ENCODE results near the gene COL12A1. TPM values are rescaled to one million over a fixed set of nuclear protein-coding genes. Genes with fewer than 3 reads are reported as not detected.

The COL12A1 gene
- polyA plus RNA-seq, 1 donor from 2014 or later, result 0.63 TPM

DNA sequence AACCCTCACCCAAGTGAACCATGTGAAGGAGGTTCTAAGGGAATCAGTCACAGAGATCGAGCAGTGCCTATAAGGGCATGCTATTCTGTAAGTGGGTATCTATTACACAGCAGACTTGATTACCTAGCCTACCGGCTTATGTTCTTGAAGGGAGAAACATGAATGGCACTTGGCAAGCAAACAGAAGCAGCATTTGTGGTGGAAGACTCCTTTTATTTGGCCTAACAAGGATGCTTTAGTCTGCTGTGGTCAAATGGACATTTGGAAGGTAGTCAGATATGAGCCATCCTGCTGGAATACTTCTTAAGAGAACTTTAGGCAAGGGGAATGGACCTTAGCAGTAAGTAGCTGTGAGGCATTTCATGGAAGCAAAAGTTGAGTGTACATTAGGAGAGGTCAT is 126.3 kb downstream of the COL12A1 start:
- no peaks in the 10 kb centered on the region for H3K9me3 ChIP-seq (ENCODE audit: low read length)
- H3F3A ChIP-seq (ENCODE audit: insufficient read depth, low read length, poor library complexity, severe bottlenecking), result no peaks in the 10 kb centered on the region
- no peak overlapping the region for H3K9ac ChIP-seq (ENCODE audit: low read length)
- H3K4me3 ChIP-seq (ENCODE audit: low read length), result no peak overlapping the region
- no peak overlapping the region for H2AFZ ChIP-seq (ENCODE audit: low read depth, low read length)
- H4K20me1 ChIP-seq (ENCODE audit: insufficient read depth), result no peaks in the 10 kb centered on the region
- TF ChIP-seq, protein P1, sequence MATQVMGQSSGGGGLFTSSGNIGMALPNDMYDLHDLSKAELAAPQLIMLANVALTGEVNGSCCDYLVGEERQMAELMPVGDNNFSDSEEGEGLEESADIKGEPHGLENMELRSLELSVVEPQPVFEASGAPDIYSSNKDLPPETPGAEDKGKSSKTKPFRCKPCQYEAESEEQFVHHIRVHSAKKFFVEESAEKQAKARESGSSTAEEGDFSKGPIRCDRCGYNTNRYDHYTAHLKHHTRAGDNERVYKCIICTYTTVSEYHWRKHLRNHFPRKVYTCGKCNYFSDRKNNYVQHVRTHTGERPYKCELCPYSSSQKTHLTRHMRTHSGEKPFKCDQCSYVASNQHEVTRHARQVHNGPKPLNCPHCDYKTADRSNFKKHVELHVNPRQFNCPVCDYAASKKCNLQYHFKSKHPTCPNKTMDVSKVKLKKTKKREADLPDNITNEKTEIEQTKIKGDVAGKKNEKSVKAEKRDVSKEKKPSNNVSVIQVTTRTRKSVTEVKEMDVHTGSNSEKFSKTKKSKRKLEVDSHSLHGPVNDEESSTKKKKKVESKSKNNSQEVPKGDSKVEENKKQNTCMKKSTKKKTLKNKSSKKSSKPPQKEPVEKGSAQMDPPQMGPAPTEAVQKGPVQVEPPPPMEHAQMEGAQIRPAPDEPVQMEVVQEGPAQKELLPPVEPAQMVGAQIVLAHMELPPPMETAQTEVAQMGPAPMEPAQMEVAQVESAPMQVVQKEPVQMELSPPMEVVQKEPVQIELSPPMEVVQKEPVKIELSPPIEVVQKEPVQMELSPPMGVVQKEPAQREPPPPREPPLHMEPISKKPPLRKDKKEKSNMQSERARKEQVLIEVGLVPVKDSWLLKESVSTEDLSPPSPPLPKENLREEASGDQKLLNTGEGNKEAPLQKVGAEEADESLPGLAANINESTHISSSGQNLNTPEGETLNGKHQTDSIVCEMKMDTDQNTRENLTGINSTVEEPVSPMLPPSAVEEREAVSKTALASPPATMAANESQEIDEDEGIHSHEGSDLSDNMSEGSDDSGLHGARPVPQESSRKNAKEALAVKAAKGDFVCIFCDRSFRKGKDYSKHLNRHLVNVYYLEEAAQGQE (IDR thresholded peaks at IDR 0.05; ENCODE audit: borderline replicate concordance), result no peak
- TF ChIP-seq SMC3 (conservative IDR thresholded peaks at IDR 0.05; ENCODE audit: poor library complexity) (no peak), TAF1 (IDR thresholded peaks at IDR 0.05; ENCODE audit: low read depth) (no peak), RAD21 (conservative IDR thresholded peaks at IDR 0.05) (no peak), POLR2AphosphoS5 (IDR thresholded peaks at IDR 0.05) (no peak), EP300 (conservative IDR thresholded peaks at IDR 0.05; ENCODE audit: poor library complexity, severe bottlenecking) (no peak), EZH2 (IDR thresholded peaks at IDR 0.05; ENCODE audit: borderline replicate concordance, insufficient read depth, low read length, poor library complexity, severe bottlenecking) (no peak), MXI1 (conservative IDR thresholded peaks at IDR 0.05; ENCODE audit: poor library complexity, severe bottlenecking) (no peak)
- TF ChIP-seq, protein P2, sequence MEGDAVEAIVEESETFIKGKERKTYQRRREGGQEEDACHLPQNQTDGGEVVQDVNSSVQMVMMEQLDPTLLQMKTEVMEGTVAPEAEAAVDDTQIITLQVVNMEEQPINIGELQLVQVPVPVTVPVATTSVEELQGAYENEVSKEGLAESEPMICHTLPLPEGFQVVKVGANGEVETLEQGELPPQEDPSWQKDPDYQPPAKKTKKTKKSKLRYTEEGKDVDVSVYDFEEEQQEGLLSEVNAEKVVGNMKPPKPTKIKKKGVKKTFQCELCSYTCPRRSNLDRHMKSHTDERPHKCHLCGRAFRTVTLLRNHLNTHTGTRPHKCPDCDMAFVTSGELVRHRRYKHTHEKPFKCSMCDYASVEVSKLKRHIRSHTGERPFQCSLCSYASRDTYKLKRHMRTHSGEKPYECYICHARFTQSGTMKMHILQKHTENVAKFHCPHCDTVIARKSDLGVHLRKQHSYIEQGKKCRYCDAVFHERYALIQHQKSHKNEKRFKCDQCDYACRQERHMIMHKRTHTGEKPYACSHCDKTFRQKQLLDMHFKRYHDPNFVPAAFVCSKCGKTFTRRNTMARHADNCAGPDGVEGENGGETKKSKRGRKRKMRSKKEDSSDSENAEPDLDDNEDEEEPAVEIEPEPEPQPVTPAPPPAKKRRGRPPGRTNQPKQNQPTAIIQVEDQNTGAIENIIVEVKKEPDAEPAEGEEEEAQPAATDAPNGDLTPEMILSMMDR (IDR thresholded peaks at IDR 0.05; ENCODE audit: poor library complexity, severe bottlenecking), result no peak
- no peak overlapping the region for H3K27ac ChIP-seq (ENCODE audit: low read length)
- H3K79me2 ChIP-seq (replicated peaks; ENCODE audit: insufficient read depth, low read length), result no peaks in the 10 kb centered on the region
- H3K36me3 ChIP-seq (ENCODE audit: insufficient read depth, low read length), result no peaks in the 10 kb centered on the region
- no peaks in the 10 kb centered on the region for H3K27me3 ChIP-seq (ENCODE audit: insufficient read depth, low read depth, low read length)
- no peaks in the 10 kb centered on the region for H3K9me2 ChIP-seq (ENCODE audit: insufficient read depth, low read length)
- no peak overlapping the region for H3K4me2 ChIP-seq (ENCODE audit: low read length)

DNA sequence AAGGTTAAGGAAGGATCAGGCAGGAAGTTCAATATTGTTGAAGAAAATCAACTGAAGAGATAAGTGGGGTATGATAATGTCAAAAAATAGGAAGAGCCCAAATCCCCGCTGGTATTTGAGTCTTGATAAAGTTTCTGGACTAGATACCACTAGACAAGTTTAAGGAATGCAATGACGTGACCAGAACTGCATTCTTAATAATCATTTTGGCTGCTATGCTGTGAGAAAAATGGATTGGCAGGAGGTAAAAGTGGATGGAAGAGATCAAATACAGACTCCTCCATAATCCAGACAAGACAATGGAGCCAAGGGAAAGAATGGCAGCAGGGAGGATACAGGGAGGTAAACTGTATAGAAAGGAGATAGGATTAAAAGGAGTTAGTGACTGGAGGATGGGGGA is 128.2 kb downstream of the COL12A1 start:
- Histone ChIP-seq H3K9me3 (ENCODE audit: low read length) (no peaks in the 10 kb centered on the region), H3K36me3 (ENCODE audit: insufficient read depth, low read length) (no peaks in the 10 kb centered on the region), H3K27ac (ENCODE audit: low read length) (no peak overlapping the region), H3K9me2 (ENCODE audit: insufficient read depth, low read length) (no peaks in the 10 kb centered on the region), H2AFZ (ENCODE audit: low read depth, low read length) (no peak overlapping the region), H3K27me3 (ENCODE audit: insufficient read depth, low read depth, low read length) (no peaks in the 10 kb centered on the region), H4K20me1 (ENCODE audit: insufficient read depth) (no peaks in the 10 kb centered on the region), H3K9ac (ENCODE audit: low read length) (no peak overlapping the region), H3K4me2 (ENCODE audit: low read length) (no peak overlapping the region), H3K4me3 (ENCODE audit: low read length) (no peak overlapping the region), H3K79me2 (replicated peaks; ENCODE audit: insufficient read depth, low read length) (no peaks in the 10 kb centered on the region), H3F3A (ENCODE audit: insufficient read depth, low read length, poor library complexity, severe bottlenecking) (no peaks in the 10 kb centered on the region)
- TF ChIP-seq EZH2 (IDR thresholded peaks at IDR 0.05; ENCODE audit: borderline replicate concordance, insufficient read depth, low read length, poor library complexity, severe bottlenecking) (no peak), EP300 (conservative IDR thresholded peaks at IDR 0.05; ENCODE audit: poor library complexity, severe bottlenecking) (no peak), MXI1 (conservative IDR thresholded peaks at IDR 0.05; ENCODE audit: poor library complexity, severe bottlenecking) (no peak), RAD21 (conservative IDR thresholded peaks at IDR 0.05) (no peak), POLR2AphosphoS5 (IDR thresholded peaks at IDR 0.05) (no peak), SMC3 (conservative IDR thresholded peaks at IDR 0.05; ENCODE audit: poor library complexity) (no peak), TAF1 (IDR thresholded peaks at IDR 0.05; ENCODE audit: low read depth) (no peak)
- TF ChIP-seq, protein P2 (IDR thresholded peaks at IDR 0.05; ENCODE audit: poor library complexity, severe bottlenecking), result no peak
- TF ChIP-seq, protein P1 (IDR thresholded peaks at IDR 0.05; ENCODE audit: borderline replicate concordance), result no peak
